HuH-7.5 (cell line): ENCODE results near the gene KCNN3.

ENCODE experiments used
- DNase-seq: peaks from one replicate; pipeline ENCODE4 v3.0.0; 2011; ENCODE audit warnings: low spot score

The KCNN3 gene

DNA sequence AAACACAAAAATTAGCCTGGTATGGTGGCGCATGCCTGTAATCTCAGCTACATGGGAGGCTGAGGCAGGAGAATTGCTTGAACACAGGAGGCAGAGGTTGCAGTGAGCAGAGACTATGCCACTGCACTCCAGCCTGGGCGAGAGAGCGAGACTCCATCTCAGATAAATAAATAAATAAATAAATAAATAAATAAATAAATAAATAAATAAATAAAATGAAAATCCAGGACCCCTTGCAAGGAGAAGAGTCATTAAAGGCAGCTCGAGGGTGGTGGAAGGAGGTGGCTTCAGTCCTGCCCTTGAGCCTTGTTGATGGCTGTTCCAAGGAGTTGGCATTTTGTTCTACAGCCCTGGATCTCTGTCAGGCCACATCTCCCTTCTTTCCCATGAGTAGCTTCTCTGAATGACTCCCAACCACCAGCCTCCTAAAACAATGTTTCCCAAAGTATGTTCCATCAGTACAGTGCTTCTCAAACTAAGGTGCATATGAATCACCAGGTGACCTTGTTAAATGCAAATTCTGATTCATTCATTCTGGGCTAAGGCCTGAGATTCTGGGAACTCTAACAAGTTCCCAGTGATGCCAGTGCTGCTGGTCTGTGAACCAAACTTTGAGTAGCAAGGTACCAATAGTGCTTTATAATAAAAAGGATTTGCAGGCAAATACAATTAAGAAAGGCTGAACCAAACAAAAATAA lies 99.0 kb downstream of the KCNN3 start:
- no peak for DNase-seq

DNA sequence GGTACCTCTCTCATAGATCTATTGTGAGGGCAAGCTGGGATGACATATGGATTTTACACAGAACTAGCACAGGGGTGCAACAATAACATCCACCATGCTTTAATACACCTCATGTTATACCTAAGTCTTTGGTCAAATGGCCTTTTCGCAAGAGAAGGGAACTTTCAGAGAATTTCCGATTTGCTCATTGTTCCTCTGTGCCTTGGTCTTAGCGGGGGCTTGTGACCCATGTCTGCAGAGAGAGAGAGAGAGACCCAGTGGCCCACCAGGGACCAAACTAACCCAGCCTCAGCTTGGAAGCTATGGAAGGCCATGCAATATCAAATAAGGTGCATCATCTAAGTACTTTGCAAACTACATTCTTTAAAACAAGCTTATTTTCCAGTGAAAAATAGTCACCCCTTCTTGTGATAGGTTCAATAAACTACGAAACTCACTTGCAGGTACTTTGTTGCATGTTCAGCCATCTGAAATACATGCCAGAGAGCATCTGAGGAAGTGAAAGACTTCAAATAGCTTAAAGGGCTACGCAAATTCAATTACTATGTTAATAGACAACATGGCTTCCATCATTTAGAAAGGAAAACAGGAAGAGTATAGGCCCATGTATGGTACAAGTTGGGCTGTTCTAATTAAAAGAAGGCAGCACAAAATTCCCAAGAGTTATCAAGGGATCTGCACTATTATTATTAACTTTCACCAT lies 100.7 kb downstream of the KCNN3 start:
- DNase-seq: no peak

DNA sequence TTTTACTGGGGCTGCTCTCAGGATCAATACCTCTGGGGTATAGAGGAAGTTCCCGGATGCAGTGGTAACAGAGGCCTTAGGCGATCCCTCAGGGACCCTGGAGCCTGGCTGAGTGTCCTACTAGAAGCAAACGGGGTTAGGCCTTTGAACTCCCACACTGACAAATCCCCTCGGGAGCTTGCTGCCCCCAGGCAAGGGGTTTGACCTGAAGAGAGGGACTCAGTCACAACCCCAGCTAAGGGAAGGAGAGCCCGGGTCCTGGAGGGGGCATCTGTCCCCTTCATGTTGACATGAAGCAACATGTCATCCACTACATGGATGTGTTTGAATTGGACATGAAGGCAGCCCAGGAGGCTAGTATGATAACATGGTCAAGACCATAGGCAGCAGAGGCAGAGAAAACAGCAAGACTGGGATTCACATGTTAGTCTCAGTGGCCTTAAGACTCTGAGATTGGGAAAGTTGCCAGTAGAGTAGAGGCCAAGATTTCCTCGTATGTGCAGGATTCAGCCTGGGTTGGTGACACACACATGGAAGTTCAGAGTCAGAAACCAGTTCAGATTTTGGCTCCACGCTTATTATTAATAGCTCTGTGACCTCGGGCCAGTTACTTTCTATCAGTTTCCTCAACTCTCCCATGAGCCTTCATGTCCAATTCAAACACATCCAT lies 101.5 kb downstream of the KCNN3 start:
- DNase-seq: no peak

DNA sequence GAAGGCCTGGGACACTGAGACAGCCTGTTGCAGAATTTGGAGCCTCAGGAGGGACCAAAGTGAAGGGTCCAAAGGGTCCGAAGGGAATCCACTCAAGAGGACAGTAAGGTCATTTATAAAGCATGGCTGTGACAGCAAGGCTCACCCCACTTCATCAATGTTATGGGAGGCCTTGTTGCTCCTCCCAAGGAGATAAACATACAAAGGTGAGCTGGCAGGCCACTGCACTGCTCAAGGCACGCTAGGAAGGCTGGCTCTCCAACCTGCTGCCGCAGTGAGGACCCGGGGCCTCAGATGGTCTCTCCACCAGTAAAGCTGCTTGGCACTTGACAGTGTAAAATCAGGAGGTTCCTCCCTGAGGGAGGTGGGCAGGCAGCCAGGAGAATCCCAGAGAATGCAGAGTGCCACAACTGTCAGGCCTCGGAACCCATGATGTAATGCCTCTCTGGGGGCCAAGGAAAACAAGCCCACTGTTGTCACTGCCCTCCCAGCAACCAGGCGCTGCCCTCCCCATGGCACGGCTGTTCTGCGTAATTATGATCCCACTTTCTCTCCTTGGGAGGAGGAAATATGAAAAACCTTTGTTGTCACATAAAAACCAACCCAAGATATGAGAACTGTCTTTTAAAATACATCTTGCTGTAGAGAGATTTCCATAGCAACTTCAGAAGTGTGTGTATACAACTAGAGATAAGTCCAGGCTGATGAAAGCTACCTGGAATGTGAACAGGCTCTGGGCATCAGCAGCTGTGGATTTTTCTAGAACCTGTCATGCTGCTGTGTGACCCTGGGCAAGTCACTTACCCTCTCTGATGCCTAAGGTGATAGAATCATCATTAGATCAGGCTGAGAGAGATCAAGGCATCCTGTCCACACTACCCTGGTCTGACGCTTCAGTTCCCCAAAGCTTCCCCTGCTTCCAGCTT lies 102.5 kb downstream of the KCNN3 start:
- DNase-seq: no peak

DNA sequence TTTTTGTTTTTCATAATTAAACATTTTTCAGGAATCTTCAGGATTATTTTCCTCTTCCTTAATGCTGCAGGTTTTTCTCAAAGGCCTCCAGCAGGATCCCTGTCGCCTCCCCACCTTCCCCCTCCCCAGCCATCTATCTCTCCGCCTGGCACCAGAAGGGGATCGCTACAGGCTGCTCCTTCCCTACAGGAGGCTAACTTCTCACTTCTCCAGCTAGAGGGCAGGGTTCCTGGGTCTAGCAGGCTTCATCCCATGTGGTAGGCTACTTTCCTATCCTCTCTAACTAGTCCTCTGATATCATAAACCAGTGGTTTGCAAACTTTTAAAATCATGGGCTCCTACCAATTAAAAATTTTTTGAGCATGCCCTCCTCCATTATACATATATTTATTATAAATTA lies 104.1 kb downstream of the KCNN3 start:
- DNase-seq: peak; percentile 75

DNA sequence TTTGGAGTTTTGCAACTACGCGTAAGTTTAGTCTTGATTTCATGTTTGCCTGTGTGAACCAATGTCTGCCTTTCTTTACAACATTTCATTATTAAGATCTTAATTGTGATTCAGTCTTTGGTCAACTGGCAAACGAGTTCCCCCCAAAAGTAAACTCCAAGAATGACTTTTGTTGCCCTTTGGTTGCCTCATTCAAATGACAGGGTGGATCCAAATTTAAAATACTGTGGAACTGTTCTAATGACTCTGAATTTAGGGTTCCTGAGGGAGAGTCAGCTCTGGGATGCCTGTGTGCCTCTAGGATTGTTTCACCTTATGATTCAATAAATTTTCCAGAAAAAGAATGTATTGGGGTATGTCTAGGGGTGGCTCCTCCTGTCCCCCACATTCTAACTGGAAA lies 105.3 kb downstream of the KCNN3 start:
- DNase-seq: no peak

DNA sequence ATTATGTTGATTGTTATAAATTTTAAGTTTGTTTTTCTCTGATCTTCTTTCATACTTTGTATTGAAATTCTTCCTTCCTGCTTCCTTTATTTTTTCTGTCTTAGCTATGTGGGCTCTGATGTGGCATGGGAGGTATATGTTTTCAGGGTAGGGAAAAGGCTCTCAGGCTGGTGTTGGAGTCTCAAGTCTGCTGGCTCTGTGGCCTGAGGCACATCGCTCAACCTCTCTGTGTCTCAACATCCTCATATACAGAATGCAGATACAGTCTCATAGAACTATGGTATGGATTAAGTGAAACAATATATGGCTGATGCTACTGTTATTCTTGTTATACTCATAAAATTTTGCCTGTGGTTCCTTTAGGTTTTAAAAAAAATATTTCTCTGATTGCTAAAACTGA lies 105.9 kb downstream of the KCNN3 start:
- no peak for DNase-seq

DNA sequence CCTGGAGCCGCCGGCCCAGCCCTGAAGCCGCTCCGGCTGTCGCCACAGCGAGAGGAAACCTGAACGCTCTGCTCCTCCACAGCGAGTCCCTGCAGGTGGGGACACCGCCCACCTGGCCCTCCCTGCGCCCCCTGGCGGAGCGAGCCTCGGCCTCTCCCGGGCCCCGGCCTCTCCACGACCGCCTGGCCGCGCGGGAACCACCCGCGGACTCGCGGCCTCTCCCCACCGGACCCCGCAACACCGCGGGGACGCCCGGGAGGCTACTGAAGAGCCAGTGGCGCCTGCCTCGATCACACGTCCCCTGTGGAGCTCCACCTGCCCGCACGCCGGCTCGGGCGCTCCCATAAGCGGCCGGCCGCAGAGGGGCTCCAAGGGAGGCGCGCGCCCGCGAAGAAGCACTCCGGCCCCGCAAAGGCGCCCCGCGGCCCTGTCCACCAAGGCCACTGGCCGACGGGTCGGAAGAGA lies 109.6 kb downstream of the KCNN3 start:
- peak; percentile 86 for DNase-seq

DNA sequence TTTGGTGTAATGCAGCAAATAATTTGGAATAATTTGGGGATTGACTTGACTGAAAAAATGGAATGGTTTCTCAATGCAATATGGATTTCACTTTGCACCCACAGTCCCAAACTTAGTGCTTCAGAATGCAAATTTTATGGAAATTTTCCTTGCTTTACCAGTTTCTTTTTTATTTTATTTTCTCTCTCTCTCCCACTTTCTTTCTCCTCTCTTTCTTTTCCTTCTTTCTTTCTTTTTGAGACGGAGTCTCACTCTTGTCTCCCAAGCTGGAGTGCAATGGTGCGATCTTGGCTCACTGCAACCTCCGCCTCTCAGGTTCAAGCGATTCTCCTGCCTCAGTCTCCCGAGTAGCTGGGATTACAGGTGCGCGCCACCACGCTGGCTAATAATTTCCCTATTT lies 110.3 kb downstream of the KCNN3 start:
- no peak for DNase-seq

DNA sequence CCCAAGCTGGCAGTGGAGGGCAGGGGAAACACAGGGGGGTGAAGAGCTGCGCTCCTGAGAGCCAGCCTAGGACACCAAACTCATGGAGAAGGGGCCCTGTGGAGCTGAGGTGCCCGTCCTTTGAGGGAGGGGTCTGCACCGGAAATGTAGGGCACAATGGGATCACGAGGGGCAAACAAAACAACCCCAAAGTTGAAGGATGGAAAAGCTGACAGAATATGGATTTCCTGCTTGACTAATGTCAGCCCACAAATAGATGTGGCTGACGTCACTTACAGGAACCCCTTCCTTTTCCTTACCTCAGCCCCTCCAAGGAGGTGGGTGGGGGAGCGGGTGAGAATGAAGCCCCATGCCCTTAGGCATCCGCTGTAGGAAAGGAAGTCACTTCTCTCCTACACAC lies 110.9 kb downstream of the KCNN3 start:
- no peak for DNase-seq

DNA sequence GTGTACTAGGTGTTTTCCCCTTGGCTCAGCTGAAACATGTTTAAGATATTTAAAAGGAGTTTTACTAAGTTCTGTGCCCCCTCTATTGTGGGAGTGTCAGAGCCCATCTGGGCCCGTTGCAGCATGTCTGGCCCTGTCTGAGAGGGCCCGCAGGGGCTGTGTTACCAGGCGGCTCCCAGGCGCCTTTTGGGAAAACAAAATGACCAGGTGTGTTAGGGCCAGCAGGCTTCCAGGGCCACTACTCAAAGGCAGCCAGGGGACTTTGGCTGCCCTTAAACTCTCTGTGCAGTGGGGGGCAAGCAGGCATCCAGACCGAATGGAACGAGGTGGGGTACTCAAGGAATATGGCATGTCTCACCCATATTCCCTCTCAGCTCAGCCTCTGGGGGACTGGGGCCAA lies 111.7 kb downstream of the KCNN3 start:
- no peak for DNase-seq

DNA sequence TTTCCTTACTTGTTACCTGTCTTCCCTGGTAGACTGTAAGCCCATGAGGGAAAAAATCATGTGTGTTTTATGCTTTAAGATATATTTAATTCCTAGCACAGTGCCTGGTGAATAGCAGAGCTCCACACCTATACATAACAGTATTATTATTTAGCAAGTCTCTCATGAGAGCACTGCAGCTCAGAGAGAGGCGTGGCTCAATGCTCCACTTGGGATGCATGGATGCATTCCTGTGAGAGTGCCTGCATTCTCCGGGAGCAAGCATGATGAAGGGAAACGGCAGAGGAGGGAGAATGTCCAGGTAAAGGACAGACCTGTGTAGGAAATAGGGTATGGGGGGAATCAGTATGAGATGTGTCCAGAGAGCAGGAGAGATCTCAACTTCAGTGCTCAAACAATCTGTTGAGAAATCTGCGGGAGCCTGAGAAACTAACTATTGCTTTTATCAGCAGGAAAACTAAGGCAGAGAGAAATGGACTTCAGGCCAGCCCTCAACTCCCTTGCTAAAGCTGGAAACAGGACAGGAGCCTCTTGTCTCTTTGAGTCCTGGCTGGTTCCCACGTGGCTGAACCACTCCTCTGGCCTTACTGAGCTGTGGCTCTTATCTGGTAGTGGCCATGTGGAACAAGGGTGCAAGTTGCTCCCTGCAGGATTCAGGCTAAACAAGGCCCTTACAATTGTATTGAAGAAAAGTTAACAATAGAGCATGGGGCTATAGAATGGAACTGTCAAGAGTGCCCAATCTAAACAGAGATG lies 113.1 kb downstream of the KCNN3 start:
- no peak for DNase-seq

DNA sequence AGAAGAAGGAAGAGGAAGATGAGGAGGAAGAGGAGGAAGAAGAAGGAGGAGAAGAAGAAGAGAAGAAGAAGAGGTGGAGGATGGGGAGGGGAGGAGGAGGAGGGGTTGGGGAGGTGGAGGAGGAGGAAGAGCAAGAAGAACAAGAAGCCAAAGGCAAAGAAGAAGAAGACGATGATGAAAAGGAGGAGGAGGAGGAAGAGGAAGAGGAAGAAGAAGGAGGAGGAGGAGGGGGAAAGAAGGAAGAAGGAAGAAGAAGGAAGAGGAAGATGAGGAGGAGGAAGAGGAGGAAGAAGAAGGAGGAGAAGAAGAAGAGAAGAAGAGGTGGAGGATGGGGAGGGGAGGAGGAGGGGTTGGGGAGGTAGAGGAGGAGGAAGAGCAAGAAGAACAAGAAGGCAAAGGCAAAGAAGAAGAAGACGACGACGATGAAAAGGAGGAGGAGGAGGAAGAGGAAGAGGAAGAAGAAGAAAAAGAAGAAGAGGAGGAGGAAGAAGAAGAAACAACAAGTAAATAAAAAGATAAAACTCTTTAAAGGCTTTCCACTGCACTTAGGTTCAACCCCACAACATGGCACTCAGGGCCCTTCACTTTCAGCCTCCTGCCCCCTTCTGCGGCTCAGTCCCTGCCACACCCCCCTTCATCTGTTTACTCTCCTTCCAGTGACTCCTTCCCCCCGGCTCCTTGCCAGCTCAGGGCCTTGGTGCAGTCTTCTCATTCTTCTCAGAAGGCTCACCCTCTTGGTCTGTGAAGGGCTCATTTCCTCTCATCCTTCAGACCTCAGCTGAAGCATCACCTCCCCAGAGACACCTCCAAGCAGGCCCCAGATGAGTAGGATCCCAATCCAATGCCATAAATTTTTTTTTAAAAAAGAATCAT lies 114.0 kb downstream of the KCNN3 start:
- no peak for DNase-seq

DNA sequence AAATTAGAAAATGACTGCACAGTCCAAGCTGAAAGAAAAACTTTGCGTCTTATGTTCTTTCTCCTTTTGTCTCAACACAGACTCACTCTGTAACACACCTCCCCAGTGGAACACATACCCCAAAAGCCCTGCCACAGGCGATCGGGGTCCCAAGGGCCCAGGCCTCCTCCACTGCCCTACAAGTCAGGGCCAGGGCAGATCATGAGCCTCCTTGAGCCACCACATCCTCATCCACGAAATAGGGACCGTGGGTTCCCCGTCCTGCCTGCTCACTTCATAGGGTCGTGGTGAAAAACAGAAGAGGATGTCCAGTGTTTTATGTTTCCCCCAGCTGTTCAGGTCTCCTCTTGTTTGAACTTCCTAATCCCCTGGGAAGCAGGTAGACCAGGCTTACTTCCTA lies 116.7 kb downstream of the KCNN3 start:
- DNase-seq: no peak

DNA sequence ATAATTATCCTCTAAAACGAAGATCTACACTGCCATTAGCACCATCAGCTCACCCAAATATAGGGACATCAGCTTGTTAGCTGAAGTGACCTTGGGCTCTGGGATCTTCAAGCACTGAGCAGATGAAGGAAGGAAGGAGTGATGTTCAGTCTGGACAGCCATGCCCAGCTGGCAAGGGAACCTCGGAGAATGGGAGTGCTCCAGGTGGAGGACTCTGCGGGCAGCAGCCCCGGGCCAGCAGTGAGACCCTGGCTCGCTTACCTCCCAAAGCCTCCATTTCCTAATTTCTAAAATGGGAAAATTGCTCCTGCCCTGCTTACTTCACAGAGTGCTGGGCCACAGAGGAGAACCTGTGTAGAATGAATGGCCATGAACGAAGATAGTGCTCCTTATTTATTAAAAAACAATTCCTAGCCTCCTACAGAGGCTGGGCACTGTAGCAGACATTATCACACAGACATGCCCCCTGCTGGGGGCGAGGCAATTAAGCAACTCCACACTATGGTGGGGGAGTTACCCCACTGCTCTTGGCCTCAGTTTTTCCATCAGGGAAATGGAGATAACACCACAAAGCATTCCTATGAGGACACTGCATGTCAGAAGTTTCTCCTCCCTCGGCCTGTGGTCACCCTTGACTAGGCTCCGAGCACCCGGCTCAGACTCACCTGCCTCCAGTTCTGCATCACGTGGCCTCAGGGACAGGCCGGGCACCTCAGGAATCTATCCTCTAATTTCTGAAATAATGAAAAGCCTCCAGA lies 117.6 kb downstream of the KCNN3 start:
- DNase-seq: no peak

DNA sequence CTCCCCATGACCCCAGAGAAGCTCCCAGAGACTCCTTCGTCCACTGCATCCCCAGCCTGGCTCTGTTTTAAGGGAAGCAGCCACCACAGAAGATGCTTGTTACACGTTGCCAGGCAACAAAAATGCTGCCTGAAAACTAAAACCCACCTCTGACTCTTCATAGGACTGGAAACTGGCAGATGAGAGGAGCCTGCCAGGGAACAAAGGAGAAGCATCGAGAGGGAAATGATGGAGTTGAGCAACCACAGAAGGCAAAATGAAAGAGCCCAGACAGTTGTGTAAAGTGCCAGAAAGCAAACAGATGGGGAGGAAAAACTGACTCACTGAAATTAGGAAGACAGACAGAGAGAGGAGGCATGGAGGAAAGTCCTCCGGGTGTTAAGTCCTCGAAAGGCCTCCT lies 118.4 kb downstream of the KCNN3 start:
- DNase-seq: no peak

DNA sequence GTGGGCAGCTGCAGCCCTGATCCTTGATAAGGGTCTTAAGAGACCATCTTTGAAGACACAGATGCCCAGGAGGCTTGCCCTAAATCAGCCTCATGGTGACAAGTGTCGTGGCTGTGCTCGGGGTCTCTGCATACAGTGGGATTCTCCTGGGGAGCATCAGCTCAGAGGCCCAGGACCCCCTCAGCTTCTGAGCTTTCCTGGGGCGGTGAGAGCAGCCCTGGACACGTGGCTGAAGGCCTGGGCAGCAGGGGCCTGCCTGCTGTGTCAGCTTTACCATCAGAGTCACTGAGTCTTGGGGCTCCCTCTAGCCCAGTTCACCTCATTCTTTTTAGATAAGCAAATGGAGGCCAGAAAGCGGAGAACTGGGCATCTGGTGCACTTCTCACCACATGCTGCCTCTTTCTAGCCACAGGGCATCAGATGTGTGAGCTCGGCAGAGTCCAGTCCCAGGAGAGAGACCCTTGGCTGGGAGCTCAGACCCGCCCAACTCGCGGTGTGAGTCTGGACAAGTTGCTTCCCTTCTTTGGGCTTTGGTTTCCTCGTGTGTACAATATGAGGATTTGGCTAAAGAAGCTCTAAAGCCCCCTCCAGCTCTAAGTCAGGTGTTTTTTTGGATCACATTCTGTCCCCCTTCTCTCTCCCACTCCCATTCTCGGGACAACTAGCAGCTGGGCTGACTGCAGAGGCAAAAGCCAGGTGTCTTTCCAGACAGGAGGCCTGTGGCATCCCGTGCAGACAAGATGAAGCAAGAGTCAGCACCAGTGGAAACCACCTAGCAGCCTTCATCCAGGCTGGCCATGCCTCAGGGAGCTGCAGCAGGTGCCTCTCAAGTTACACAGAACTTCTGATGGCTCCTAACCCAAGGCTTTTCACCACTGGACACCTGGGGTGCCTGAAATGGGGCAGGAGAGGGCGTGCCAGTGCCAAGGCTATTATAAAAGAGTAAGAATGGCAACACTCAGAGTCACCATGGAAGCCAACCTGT lies 119.1 kb downstream of the KCNN3 start:
- DNase-seq: no peak

DNA sequence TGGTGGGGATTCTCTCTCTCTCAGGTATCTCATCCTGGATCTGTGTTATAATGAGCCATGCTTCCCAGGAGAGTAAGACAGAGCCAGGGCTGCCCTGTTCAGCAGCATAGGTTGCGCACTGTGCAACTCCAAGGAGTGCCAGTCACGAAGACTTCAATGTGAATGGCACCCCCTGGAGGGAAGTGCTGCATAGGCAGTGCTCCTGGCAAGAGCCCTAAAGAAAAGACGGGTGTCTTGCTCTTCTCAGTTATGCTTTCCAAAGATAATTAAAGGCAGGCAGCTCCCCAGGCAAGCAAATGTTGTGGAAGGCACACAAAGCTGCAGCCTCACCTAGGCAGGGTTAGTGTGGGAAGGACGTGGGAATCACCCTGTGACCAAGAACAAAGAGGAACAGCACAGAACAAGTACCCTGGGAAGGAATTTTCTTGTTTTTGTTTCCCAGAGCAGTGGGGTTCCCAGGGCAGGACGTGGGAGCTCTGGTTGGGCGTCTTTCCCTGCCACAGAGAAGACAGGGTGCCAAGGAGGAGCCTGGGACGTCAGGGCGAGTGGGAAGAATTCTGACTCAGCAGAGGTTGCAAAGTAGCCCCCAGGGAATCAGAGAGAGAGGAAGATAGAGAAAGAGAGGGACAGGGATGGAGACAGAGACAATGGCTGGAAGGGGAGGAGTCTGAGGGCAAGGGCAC lies 120.9 kb downstream of the KCNN3 start:
- peak; percentile 35 for DNase-seq
